HTERT RPE-1 (cell line): ENCODE data around the gene PARD6G.

ENCODE experiments used
- in situ Hi-C: fragments of 300-500 bp; cut with MboI; formaldehyde crosslinking; loops from 4 replicates; pipeline ENCODE4 v1.14.3; 2020; ENCODE audit warnings: low sequenced_read_pairs

Gene PARD6G

DNA sequence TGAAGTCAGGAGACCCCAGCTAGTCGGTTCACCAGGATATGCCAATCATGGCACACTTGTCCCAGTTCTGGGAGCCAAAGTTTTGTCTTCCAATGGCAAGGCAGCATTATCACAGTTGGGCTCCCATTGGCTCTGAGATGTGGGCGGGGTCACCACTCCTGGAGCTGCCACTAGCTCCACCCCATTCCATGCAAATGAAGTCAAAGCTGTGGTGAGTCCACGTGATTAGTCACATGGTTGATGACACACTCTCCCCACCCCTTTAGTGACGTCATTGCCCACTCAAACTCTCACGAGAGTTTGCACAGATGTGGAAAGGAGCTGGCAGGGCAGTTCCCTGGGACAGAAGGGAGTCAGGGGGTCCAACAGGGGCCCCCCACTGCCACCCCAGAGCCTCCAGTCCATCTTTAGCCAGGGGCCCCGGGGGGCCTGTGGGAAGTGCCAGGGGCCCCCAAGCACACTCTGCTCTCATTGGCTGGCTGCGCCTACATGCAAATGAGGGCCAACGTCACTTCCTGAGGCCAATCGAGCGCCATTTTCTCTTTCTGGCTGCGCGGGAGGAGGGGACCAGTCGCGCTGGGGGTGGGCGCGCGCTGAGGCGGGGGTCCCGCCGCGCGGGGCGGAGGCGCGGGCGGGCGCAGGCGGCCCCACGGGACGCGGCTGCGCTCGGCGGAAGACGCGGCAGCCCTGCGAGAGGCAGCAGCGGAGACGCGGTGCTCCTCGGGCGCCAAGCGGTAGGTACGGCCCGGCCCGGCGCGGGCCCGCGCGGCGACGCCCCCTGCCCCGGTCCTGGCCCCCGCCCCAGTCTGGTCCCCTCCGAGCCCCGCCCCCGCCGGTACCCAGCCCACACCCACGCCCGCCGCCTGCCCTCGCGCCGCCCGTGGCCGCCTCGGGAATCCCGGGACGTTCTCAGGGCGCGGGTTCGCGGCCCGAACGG lies 138.3 kb downstream of the PARD6G start, which contains the start of gene ADNP2:
ADNP2 (plus strand) TSS at position 524 of the 937 bp plus-strand sequence. CDS start 8,281 bp downstream, outside the sequence.
- in situ Hi-C loops: no loop called here

DNA sequence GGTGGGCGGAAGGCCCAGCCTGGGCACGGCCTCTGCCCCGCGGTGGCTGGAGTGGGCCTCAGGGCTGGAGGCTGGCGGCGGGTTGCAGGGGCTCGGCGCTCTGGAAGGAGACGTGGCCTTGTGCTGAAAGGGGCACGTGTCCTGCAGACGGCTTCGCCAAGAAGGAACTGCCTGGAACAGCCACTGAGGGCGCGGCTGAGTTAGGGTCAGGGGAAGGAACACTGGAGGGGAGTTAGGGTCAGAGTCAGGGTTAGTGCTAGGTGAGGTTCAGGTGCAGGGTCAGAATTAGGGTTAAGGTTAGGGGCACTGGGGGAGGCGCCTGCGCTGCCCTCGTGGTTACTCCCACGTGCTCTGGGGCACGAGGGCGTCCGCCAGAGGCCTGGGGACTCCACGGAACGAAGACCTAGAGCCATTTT lies 139.2 kb downstream of the PARD6G start:
- in situ Hi-C loops: no loop called here

DNA sequence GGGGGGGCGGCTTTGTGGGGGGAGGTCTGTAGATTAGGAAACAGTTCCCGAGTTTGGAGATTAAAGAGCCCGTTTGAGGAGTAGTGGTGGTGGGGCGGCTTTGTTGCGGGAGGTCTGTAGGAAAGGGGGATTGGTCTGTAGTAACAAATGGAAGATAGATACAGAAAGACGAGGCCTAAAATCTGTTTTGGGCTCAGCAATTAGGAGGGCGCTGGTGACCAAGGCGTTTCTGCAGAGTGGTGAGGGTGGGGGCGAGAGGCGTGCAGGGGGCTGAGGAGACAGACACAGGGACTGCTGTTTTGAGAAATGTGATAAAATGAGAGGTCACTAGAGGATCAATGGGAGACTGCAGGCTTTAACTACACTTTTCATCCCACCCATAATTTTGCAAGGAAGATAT lies 139.9 kb downstream of the PARD6G start:
- in situ Hi-C loops: no loop called here
